Measurements from ENCODE around the gene TBC1D19.

Gene TBC1D19

GRCh38 chr4:26737385-26737784 is 153.5 kb downstream of the TBC1D19 start:
- no peak for DNase-seq

GRCh38 chr4:26741491-26741871 is 157.6 kb downstream of the TBC1D19 start:
- DNase-seq: no peak

GRCh38 chr4:26746802-26747213 is 162.9 kb downstream of the TBC1D19 start:
- no peak for DNase-seq

GRCh38 chr4:26748811-26749210 is 164.9 kb downstream of the TBC1D19 start:
- no peak for DNase-seq

- DNase-seq: no peak
These were observed 166.0 kb downstream of the TBC1D19 start for GRCh38 chr4:26749867-26750266.

GRCh38 chr4:26751004-26751403 is 167.1 kb downstream of the TBC1D19 start:
- no peak for DNase-seq

GRCh38 chr4:26751838-26752237 is 168.0 kb downstream of the TBC1D19 start:
- no peak for DNase-seq

- DNase-seq: no peak
These were observed 169.3 kb downstream of the TBC1D19 start for GRCh38 chr4:26753187-26753586.

GRCh38 chr4:26753617-26754016 is 169.7 kb downstream of the TBC1D19 start:
- DNase-seq: no peak

GRCh38 chr4:26757751-26758150 is 173.9 kb downstream of the TBC1D19 start:
- no peak for DNase-seq

- DNase-seq: no peak
These were observed 175.0 kb downstream of the TBC1D19 start for GRCh38 chr4:26758899-26759298.

GRCh38 chr4:26762650-26763049 is 178.8 kb downstream of the TBC1D19 start:
- DNase-seq: no peak

GRCh38 chr4:26763063-26763462 is 179.2 kb downstream of the TBC1D19 start:
- DNase-seq: no peak

- DNase-seq: no peak
These were observed 179.8 kb downstream of the TBC1D19 start for GRCh38 chr4:26763648-26764047.

GRCh38 chr4:26764231-26764630 is 180.3 kb downstream of the TBC1D19 start:
- DNase-seq: no peak

- DNase-seq: no peak
These were observed 181.6 kb downstream of the TBC1D19 start for GRCh38 chr4:26765515-26765914.

- DNase-seq: no peak
These were observed 182.3 kb downstream of the TBC1D19 start for GRCh38 chr4:26766141-26766540.

- no peak for DNase-seq
These were observed 188.4 kb downstream of the TBC1D19 start for GRCh38 chr4:26772096-26772873.

GRCh38 chr4:26779224-26779623 is 195.3 kb downstream of the TBC1D19 start:
- DNase-seq: no peak

GRCh38 chr4:26779674-26780073 is 195.8 kb downstream of the TBC1D19 start:
- no peak for DNase-seq

- no peak for DNase-seq
These were observed 196.7 kb downstream of the TBC1D19 start for GRCh38 chr4:26780539-26780938.

- DNase-seq: no peak
These were observed 198.4 kb downstream of the TBC1D19 start for GRCh38 chr4:26782168-26782829.

GRCh38 chr4:26782830-26783202 is 198.9 kb downstream of the TBC1D19 start:
- DNase-seq: no peak

- no peak for DNase-seq
These were observed 200.5 kb downstream of the TBC1D19 start for GRCh38 chr4:26784207-26784865.

All from stimulated activated naive CD4-positive, alpha-beta T cell (primary cell).